ENCODE results near the gene PTH2. TPM values are rescaled to one million over a fixed set of nuclear protein-coding genes. Genes with fewer than 3 reads are reported as not detected.

Gene PTH2
- total and polyA plus RNA-seq, 2 donors (not counting 1 experiment from before 2014, with no cell fraction given), result not detected

- Histone ChIP-seq H2AFZ (ENCODE audit: low read length) (no peak overlapping the region), H3K4me2 (ENCODE audit: extremely low read depth, insufficient read depth, low read length) (no peak overlapping the region), H3K4me3 (replicated peaks in 1 of 4; ENCODE audit: control extremely low read depth in 1 of 4, insufficient read depth in 1 of 4, low read depth in 3 of 4, low read length in 4 of 4) (no peak overlapping the region), H3K27ac (ENCODE audit: insufficient read depth, low read length) (no peak overlapping the region), H3K9me3 (ENCODE audit: control insufficient read depth, insufficient read depth, low read depth, low read length) (no peaks in the 10 kb centered on the region), H3K4me1 (ENCODE audit: control insufficient read depth, extremely low read depth, insufficient read depth, low read length) (no peaks in the 10 kb centered on the region), H3K9ac (ENCODE audit: insufficient read depth, low read length) (no peak overlapping the region), H4K20me1 (ENCODE audit: control insufficient read depth, extremely low read depth, insufficient read depth, low read length) (no peaks in the 10 kb centered on the region), H3K27me3 (ENCODE audit: control insufficient read depth, insufficient read depth, low read length) (no peaks in the 10 kb centered on the region), H3K36me3 (ENCODE audit: control insufficient read depth, insufficient read depth, low read length) (no peaks in the 10 kb centered on the region), H3K79me2 (ENCODE audit: control insufficient read depth, insufficient read depth, low read length) (no peaks in the 10 kb centered on the region)
- no peak for DNase-seq (ENCODE audit: low read depth in 2 of 2)
- TF ChIP-seq, protein P1, sequence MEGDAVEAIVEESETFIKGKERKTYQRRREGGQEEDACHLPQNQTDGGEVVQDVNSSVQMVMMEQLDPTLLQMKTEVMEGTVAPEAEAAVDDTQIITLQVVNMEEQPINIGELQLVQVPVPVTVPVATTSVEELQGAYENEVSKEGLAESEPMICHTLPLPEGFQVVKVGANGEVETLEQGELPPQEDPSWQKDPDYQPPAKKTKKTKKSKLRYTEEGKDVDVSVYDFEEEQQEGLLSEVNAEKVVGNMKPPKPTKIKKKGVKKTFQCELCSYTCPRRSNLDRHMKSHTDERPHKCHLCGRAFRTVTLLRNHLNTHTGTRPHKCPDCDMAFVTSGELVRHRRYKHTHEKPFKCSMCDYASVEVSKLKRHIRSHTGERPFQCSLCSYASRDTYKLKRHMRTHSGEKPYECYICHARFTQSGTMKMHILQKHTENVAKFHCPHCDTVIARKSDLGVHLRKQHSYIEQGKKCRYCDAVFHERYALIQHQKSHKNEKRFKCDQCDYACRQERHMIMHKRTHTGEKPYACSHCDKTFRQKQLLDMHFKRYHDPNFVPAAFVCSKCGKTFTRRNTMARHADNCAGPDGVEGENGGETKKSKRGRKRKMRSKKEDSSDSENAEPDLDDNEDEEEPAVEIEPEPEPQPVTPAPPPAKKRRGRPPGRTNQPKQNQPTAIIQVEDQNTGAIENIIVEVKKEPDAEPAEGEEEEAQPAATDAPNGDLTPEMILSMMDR (conservative IDR thresholded peaks at IDR 0.05 in 1 of 2, IDR thresholded peaks at IDR 0.05 in 1 of 2; ENCODE audit: low read depth in 1 of 2, low read length in 2 of 2), result no peak
- TF ChIP-seq EZH2 (IDR thresholded peaks at IDR 0.05; ENCODE audit: low read length, missing control alignments), result no peak
Measured at GRCh38 chr19:49465371-49465770, 42.1 kb upstream of the PTH2 start.

DNA sequence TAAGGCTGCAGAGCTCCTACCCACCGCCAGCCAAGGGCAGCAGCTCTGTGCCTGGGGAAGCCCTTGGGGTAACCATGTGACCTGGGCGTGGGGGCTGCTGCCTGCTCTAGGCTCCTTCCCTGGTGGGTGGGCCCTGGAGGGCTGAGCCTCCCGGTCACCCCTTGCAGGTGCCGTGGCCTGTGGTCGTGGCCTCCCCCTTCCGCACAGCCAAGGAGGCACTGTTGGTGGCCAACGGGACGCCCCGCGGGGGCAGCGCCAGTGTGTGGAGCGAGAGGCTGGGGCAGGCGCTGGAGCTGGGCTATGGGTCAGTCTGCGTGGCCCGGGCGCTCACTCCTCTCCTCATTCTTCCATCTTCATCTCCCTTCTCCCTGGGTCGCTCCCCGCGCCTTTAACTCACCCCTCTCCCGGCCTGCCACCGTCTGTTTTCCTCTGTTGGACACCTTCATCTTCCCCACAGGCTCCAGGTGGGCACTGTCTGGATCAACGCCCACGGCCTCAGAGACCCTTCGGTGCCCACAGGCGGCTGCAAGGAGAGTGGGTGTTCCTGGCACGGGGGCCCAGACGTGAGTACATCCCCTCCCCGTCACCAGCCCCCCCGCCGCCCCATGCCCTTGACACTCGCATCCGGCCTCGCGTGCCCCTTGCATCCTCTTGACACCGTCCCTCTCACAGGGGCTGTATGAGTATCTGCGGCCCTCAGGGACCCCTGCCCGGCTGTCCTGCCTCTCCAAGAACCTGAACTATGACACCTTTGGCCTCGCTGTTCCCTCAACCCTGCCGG, 40.9 kb upstream of the PTH2 start:
- H3K4me2 ChIP-seq (ENCODE audit: extremely low read depth, insufficient read depth, low read length), result no peak overlapping the region
- H3K4me3 ChIP-seq (replicated peaks in 1 of 4; ENCODE audit: control extremely low read depth in 1 of 4, insufficient read depth in 1 of 4, low read depth in 3 of 4, low read length in 4 of 4), result no peak overlapping the region
- no peak overlapping the region for H3K9ac ChIP-seq (ENCODE audit: insufficient read depth, low read length)
- H3K9me3 ChIP-seq (ENCODE audit: control insufficient read depth, insufficient read depth, low read depth, low read length), result no peaks in the 10 kb centered on the region
- no peaks in the 10 kb centered on the region for H3K4me1 ChIP-seq (ENCODE audit: control insufficient read depth, extremely low read depth, insufficient read depth, low read length)
- H3K36me3 ChIP-seq (ENCODE audit: control insufficient read depth, insufficient read depth, low read length), result no peaks in the 10 kb centered on the region
- H3K79me2 ChIP-seq (ENCODE audit: control insufficient read depth, insufficient read depth, low read length), result no peaks in the 10 kb centered on the region
- no peak for DNase-seq (ENCODE audit: low read depth in 2 of 2)
- TF ChIP-seq, protein P1 (conservative IDR thresholded peaks at IDR 0.05 in 1 of 2, IDR thresholded peaks at IDR 0.05 in 1 of 2; ENCODE audit: low read depth in 1 of 2, low read length in 2 of 2), result no peak
- TF ChIP-seq EZH2 (IDR thresholded peaks at IDR 0.05; ENCODE audit: low read length, missing control alignments), result no peak
- no peak overlapping the region for H3K27ac ChIP-seq (ENCODE audit: insufficient read depth, low read length)
- no peak overlapping the region for H2AFZ ChIP-seq (ENCODE audit: low read length)
- no peaks in the 10 kb centered on the region for H3K27me3 ChIP-seq (ENCODE audit: control insufficient read depth, insufficient read depth, low read length)
- H4K20me1 ChIP-seq (ENCODE audit: control insufficient read depth, extremely low read depth, insufficient read depth, low read length), result no peaks in the 10 kb centered on the region

GRCh38 chr19:49462492-49462891, 39.3 kb upstream of the PTH2 start:
- Histone ChIP-seq H3K4me2 (ENCODE audit: extremely low read depth, insufficient read depth, low read length) (no peak overlapping the region), H3K27ac (ENCODE audit: insufficient read depth, low read length) (no peak overlapping the region), H4K20me1 (ENCODE audit: control insufficient read depth, extremely low read depth, insufficient read depth, low read length) (no peaks in the 10 kb centered on the region), H2AFZ (ENCODE audit: low read length) (no peak overlapping the region), H3K36me3 (ENCODE audit: control insufficient read depth, insufficient read depth, low read length) (no peaks in the 10 kb centered on the region), H3K27me3 (ENCODE audit: control insufficient read depth, insufficient read depth, low read length) (no peaks in the 10 kb centered on the region), H3K4me1 (ENCODE audit: control insufficient read depth, extremely low read depth, insufficient read depth, low read length) (no peaks in the 10 kb centered on the region), H3K4me3 (replicated peaks in 1 of 4; ENCODE audit: control extremely low read depth in 1 of 4, insufficient read depth in 1 of 4, low read depth in 3 of 4, low read length in 4 of 4) (no peak overlapping the region), H3K9ac (ENCODE audit: insufficient read depth, low read length) (no peak overlapping the region), H3K79me2 (ENCODE audit: control insufficient read depth, insufficient read depth, low read length) (no peaks in the 10 kb centered on the region), H3K9me3 (ENCODE audit: control insufficient read depth, insufficient read depth, low read depth, low read length) (no peaks in the 10 kb centered on the region)
- no peak for DNase-seq (ENCODE audit: low read depth in 2 of 2)
- TF ChIP-seq EZH2 (IDR thresholded peaks at IDR 0.05; ENCODE audit: low read length, missing control alignments), result no peak
- TF ChIP-seq, protein P1 (conservative IDR thresholded peaks at IDR 0.05 in 1 of 2, IDR thresholded peaks at IDR 0.05 in 1 of 2; ENCODE audit: low read depth in 1 of 2, low read length in 2 of 2), result no peak
